Keratinocyte (primary cell): ENCODE data around the gene SERGEF. TPM values are rescaled to one million over a fixed set of nuclear protein-coding genes. Genes with fewer than 3 reads are reported as not detected.

Experiments
- DNase-seq: peaks from one replicate; pipeline ENCODE4 v3.0.0-alpha.2; 2011; ENCODE audit warnings: low read depth, missing footprints, low spot score
- FAIRE-seq: peaks from 2 replicates; lab custom pipeline; 2011; peaks lifted over from hg19 to GRCh38; lab: Jason Lieb, UNC
- H2AFZ ChIP-seq: 2 replicates; pipeline ENCODE4 v1.6.0; 2012; ENCODE audit warnings: low read length, control low read depth, inconsistent platforms; ENCODE audit not compliant: control insufficient read depth
- H3K27ac ChIP-seq: 2 replicates; pipeline ENCODE4 v1.5.1; 2011; ENCODE audit warnings: low read length; ENCODE audit not compliant: control insufficient read depth, insufficient read depth
- H3K27me3 ChIP-seq: 3 replicates; pipeline ENCODE4 v1.6.0; 2011; ENCODE audit warnings: low read length; ENCODE audit not compliant: control insufficient read depth, insufficient read depth; ENCODE audit errors: extremely low read depth
- H3K36me3 ChIP-seq, 2 experiments: 2 replicates in 1 of 2; 3 replicates in 1 of 2; pipeline ENCODE4 v1.5.1; 2011; ENCODE audit warnings: low read length in 2 of 2, mild to moderate bottlenecking in 1 of 2; ENCODE audit not compliant: control insufficient read depth in 2 of 2, insufficient read depth in 2 of 2; ENCODE audit errors: extremely low read depth in 1 of 2
- H3K4me1 ChIP-seq: 3 replicates; pipeline ENCODE4 v1.5.1; 2011; ENCODE audit warnings: low read length; ENCODE audit not compliant: control insufficient read depth, insufficient read depth; ENCODE audit errors: extremely low read depth
- H3K4me2 ChIP-seq: 3 replicates; pipeline ENCODE4 v1.6.0; 2011; ENCODE audit warnings: low read depth, low read length; ENCODE audit not compliant: control insufficient read depth, insufficient read depth; ENCODE audit errors: extremely low read depth
- H3K4me3 ChIP-seq, 3 experiments: fragments of 200-600 bp in 1 of 3; sonication (generic) in 1 of 3; 2 replicates in 2 of 3; 3 replicates in 1 of 3; pipeline ENCODE4 v1.5.1; 2011 to 2016; ENCODE audit warnings: low read length in 3 of 3, mild to moderate bottlenecking in 3 of 3, control low read depth in 2 of 3, inconsistent platforms in 1 of 3, low read depth in 1 of 3, mixed read lengths in 1 of 3, mixed run types in 1 of 3, moderate library complexity in 1 of 3; ENCODE audit not compliant: control insufficient read depth in 2 of 3, insufficient read depth in 2 of 3; ENCODE audit errors: extremely low read depth in 1 of 3
- H3K79me2 ChIP-seq: 2 replicates; pipeline ENCODE4 v1.6.0; 2012; ENCODE audit warnings: low read length; ENCODE audit not compliant: control insufficient read depth, insufficient read depth
- H3K9ac ChIP-seq: 3 replicates; pipeline ENCODE4 v1.6.0; 2011; ENCODE audit warnings: low read length; ENCODE audit not compliant: control insufficient read depth, insufficient read depth; ENCODE audit errors: extremely low read depth
- H3K9me1 ChIP-seq: 3 replicates; pipeline ENCODE4 v1.6.0; 2011; ENCODE audit warnings: low read length; ENCODE audit not compliant: control insufficient read depth, insufficient read depth; ENCODE audit errors: extremely low read depth
- H3K9me3 ChIP-seq: 2 replicates; pipeline ENCODE4 v1.5.1; 2012; ENCODE audit warnings: low read depth, low read length; ENCODE audit not compliant: control insufficient read depth
- H4K20me1 ChIP-seq: 3 replicates; pipeline ENCODE4 v1.6.0; 2011; ENCODE audit warnings: low read length; ENCODE audit not compliant: control insufficient read depth, insufficient read depth; ENCODE audit errors: extremely low read depth
- CTCF ChIP-seq, 3 experiments: IDR thresholded peaks in 1 of 3; conservative IDR thresholded peaks in 1 of 3; optimal IDR thresholded peaks in 1 of 3; 2 replicates in 2 of 3; 3 replicates in 1 of 3; pipeline versions ENCODE3 to v1.5.1; 2011; ENCODE audit warnings: low read length in 3 of 3, mild to moderate bottlenecking in 3 of 3, moderate library complexity in 2 of 3, control low read depth in 1 of 3, inconsistent platforms in 1 of 3; ENCODE audit not compliant: insufficient read depth in 2 of 3; ENCODE audit errors: extremely low read depth in 1 of 3
- EZH2 ChIP-seq: IDR thresholded peaks from one replicate; pipeline ENCODE4 v1.6.1; 2012; ENCODE audit warnings: inconsistent platforms, mild to moderate bottlenecking, low read length, moderate library complexity
- dilution Hi-C: fragments of 300-500 bp; cut with MboI; formaldehyde crosslinking; loops from one replicate; pipeline ENCODE4 v1.7.0; 2020; ENCODE audit warnings: low sequenced_read_pairs; ENCODE audit not compliant: extremely low pct_ligation_motif_present
- polyA plus RNA-seq, 5 experiments: library from polyadenylated mRNA; depleted of rRNA in 3 of 5; stranded (reverse) in 3 of 5; stranded (forward) in 1 of 5; unstranded in 1 of 5; fragments of >200 nt; gene quantifications; 1 replicate in 1 of 5; 2 replicates in 3 of 5; 3 replicates in 1 of 5; pipeline versions ENCODE4 v1.2.1 to v1.2.3, GENCODE V29; 2011 to 2012; ENCODE audit warnings: missing spikeins in 2 of 5, low read depth in 1 of 5, low replicate concordance in 1 of 5

Gene SERGEF
- polyA plus RNA-seq, 1 donor (not counting 4 experiments of a cell fraction or from before 2014, with no cell fraction given) = 15.6 TPM

GRCh38 chr11:17921659-17922415, 91.0 kb downstream of the SERGEF start:
- Histone ChIP-seq H4K20me1 (no peaks in the 10 kb centered on the region), H3K9ac (no peak overlapping the region), H3K9me1 (no peaks in the 10 kb centered on the region), H3K9me3 (no peaks in the 10 kb centered on the region), H3K4me1 (no peaks in the 10 kb centered on the region), H3K36me3 (peaks cover 0 to 2% of the 10 kb centered on the region in 2 experiments), H2AFZ (no peak overlapping the region), H3K4me3 (no peak overlapping the region), H3K27me3 (no peaks in the 10 kb centered on the region), H3K27ac (no peak overlapping the region), H3K79me2 (no peaks in the 10 kb centered on the region), H3K4me2 (no peak overlapping the region)
- no peak for FAIRE-seq
- no peak for DNase-seq
- TF ChIP-seq CTCF (optimal IDR thresholded peaks at IDR 0.05 in 1 of 3, IDR thresholded peaks at IDR 0.05 in 1 of 3, conservative IDR thresholded peaks at IDR 0.05 in 1 of 3; ENCODE audit: extremely low read depth in 1 of 3, insufficient read depth in 2 of 3, low read length in 3 of 3) = no peak
- no peak for TF ChIP-seq EZH2
- dilution Hi-C loops = no loop called here

GRCh38 chr11:17918049-17918605, 94.7 kb downstream of the SERGEF start:
- dilution Hi-C loops = no loop called here

More at GRCh38 chr11:17918049-17918605, 94.7 kb downstream of the SERGEF start:
- H3K36me3 ChIP-seq = no peaks in the 10 kb centered on the region
- H3K27ac ChIP-seq = no peak overlapping the region
- H3K9me3 ChIP-seq = no peaks in the 10 kb centered on the region
- no peaks in the 10 kb centered on the region for H4K20me1 ChIP-seq
- H3K4me1 ChIP-seq = no peaks in the 10 kb centered on the region
- H2AFZ ChIP-seq = no peak overlapping the region
- H3K9ac ChIP-seq = no peak overlapping the region
- no peaks in the 10 kb centered on the region for H3K79me2 ChIP-seq
- TF ChIP-seq CTCF (optimal IDR thresholded peaks at IDR 0.05 in 1 of 3, IDR thresholded peaks at IDR 0.05 in 1 of 3, conservative IDR thresholded peaks at IDR 0.05 in 1 of 3; ENCODE audit: extremely low read depth in 1 of 3, insufficient read depth in 2 of 3, low read length in 3 of 3) = no peak
- TF ChIP-seq EZH2 = no peak
- DNase-seq = no peak
- no peak for FAIRE-seq
- H3K4me3 ChIP-seq = no peak overlapping the region
- no peaks in the 10 kb centered on the region for H3K9me1 ChIP-seq
- no peak overlapping the region for H3K4me2 ChIP-seq
- no peaks in the 10 kb centered on the region for H3K27me3 ChIP-seq
